PC-3 (cell line): ENCODE results near the gene ZBTB43. TPM values are rescaled to one million over a fixed set of nuclear protein-coding genes. Genes with fewer than 3 reads are reported as not detected.

Source experiments
- ATAC-seq: fragments of 200-7000 bp; cut with Tn5 transposase; 2 replicates; pipeline ENCODE4 v1.9.1; 2020; ENCODE audit warnings: mild to moderate bottlenecking, moderate library complexity
- BruUV-seq: library from RNA; stranded (reverse); fragments of 400-500 nt; replicated peaks from 2 replicates; lab custom pipeline; 2021; lab: Mats Ljungman, UMichigan
- CTCF ChIA-PET: fragments of 300-600 bp; sonication (Branson Sonifier 250); formaldehyde crosslinking; loops from one replicate; lab custom pipeline; 2022; ENCODE audit warnings: antibody characterized with exemption; lab: Charles Lee
- POLR2A ChIA-PET: fragments of 300-600 bp; sonication (Branson Sonifier 250); formaldehyde crosslinking; loops from one replicate; lab custom pipeline; 2022; ENCODE audit warnings: antibody characterized with exemption; ENCODE audit not compliant: unreplicated experiment; lab: Charles Lee
- DNase-seq: peaks from one replicate; pipeline ENCODE4 v3.0.0-alpha.2; 2015
- H2AFZ ChIP-seq: fragments of 300-600 bp; sonication (generic); 2 replicates; pipeline ENCODE4 v1.6.0; 2016; ENCODE audit warnings: antibody characterized with exemption, low read length
- H3F3A ChIP-seq: fragments of 300-600 bp; sonication (generic); one replicate; pipeline ENCODE4 v1.6.0; 2017; ENCODE audit warnings: antibody characterized with exemption, low read length, control low read depth, mild to moderate bottlenecking; ENCODE audit not compliant: unreplicated experiment
- H3K27ac ChIP-seq: fragments of 300-600 bp; sonication (generic); 2 replicates; pipeline ENCODE4 v1.5.1; 2016; ENCODE audit warnings: mild to moderate bottlenecking, low read length
- H3K27me3 ChIP-seq: fragments of 300-600 bp; sonication (generic); 2 replicates; pipeline ENCODE4 v1.6.1; 2016; ENCODE audit warnings: low read length, mixed read lengths
- H3K36me3 ChIP-seq: fragments of 300-600 bp; sonication (generic); 2 replicates; pipeline ENCODE4 v1.6.1; 2016; ENCODE audit warnings: low read depth, mixed run types, low read length, mixed read lengths
- H3K4me1 ChIP-seq: fragments of 300-600 bp; sonication (generic); 2 replicates; pipeline ENCODE4 v1.5.1; 2016; ENCODE audit warnings: low read length; ENCODE audit not compliant: insufficient read depth
- H3K4me2 ChIP-seq: fragments of 300-600 bp; sonication (generic); 2 replicates; pipeline ENCODE4 v1.6.0; 2016; ENCODE audit warnings: low read length
- H3K4me3 ChIP-seq: fragments of 300-600 bp; sonication (generic); 2 replicates; pipeline ENCODE4 v1.5.1; 2016; ENCODE audit warnings: mild to moderate bottlenecking, low read length, mixed read lengths
- H3K79me2 ChIP-seq: fragments of 300-600 bp; sonication (generic); 2 replicates; pipeline ENCODE4 v1.6.1; 2017; ENCODE audit warnings: low read length, mixed read lengths
- H3K9ac ChIP-seq: fragments of 300-600 bp; sonication (generic); 2 replicates; pipeline ENCODE4 v1.6.0; 2016; ENCODE audit warnings: mild to moderate bottlenecking, low read length
- H3K9me2 ChIP-seq: fragments of 300-600 bp; sonication (generic); replicated peaks from 2 replicates; pipeline ENCODE4 v1.6.1; 2016; ENCODE audit warnings: mixed run types, low read length, mixed read lengths
- H3K9me3 ChIP-seq: fragments of 300-600 bp; sonication (generic); 2 replicates; pipeline ENCODE4 v1.6.1; 2016; ENCODE audit warnings: low read length, mixed read lengths
- H4K20me1 ChIP-seq: fragments of 300-600 bp; sonication (generic); 2 replicates; pipeline ENCODE4 v1.6.1; 2016; ENCODE audit warnings: low read length, mixed read lengths
- CTCF ChIP-seq: fragments of 300-600 bp; sonication (generic); conservative IDR thresholded peaks from 2 replicates; pipeline ENCODE4 v1.5.1; 2017; ENCODE audit warnings: antibody characterized with exemption, low read depth, mild to moderate bottlenecking, low read length
- EZH2 ChIP-seq: fragments of 300-600 bp; sonication (generic); IDR thresholded peaks from one replicate; pipeline ENCODE4 v1.6.1; 2017; ENCODE audit warnings: antibody characterized with exemption, mild to moderate bottlenecking, low read length; ENCODE audit not compliant: unreplicated experiment
- EZH2phosphoT487 ChIP-seq: fragments of 300-600 bp; sonication (generic); IDR thresholded peaks from 2 replicates; pipeline ENCODE4 v1.6.1; 2018; ENCODE audit warnings: mild to moderate bottlenecking, antibody characterized with exemption, low read length, borderline replicate concordance
- intact Hi-C: fragments of 100-400 bp; cut with micrococcal nuclease; formaldehyde crosslinking; loops from 2 replicates; pipeline ENCODE4 v1.9.0; 2023
- total RNA-seq: library from RNA; depleted of rRNA; stranded (reverse); fragments of >200 nt; gene quantifications from 2 replicates; pipeline ENCODE4 v1.2.3, GENCODE V29; 2014

The ZBTB43 gene
- total RNA-seq, 1 experiment from 2014 or later, result 5.9 TPM

- Histone ChIP-seq H3K4me2 (no peak overlapping the region), H2AFZ (no peak overlapping the region), H3K9ac (no peak overlapping the region), H3K27ac (no peak overlapping the region), H3K9me2 (no peaks in the 10 kb centered on the region), H3K4me1 (peaks cover 9% of the 10 kb centered on the region), H4K20me1 (no peaks in the 10 kb centered on the region), H3K4me3 (no peak overlapping the region), H3K36me3 (no peaks in the 10 kb centered on the region), H3K79me2 (peaks cover 11% of the 10 kb centered on the region; the same call in 1 of the 2 replicates), H3K9me3 (no peaks in the 10 kb centered on the region), H3F3A (no peaks in the 10 kb centered on the region), H3K27me3 (no peaks in the 10 kb centered on the region)
- no TSS peak for BruUV-seq
- TF ChIP-seq EZH2phosphoT487 (no peak), CTCF (no peak), EZH2 (no peak)
- DNase-seq, result no peak
- POLR2A ChIA-PET, result no interaction called here
- intact Hi-C loops, result no loop called here
- CTCF ChIA-PET, result interaction anchor here (0.5 kb wide), 1 partner anchor 17 kb away, joined by 5 read pairs; no protein-coding TSS in a partner anchor
- ATAC-seq, result no peak
Observed at GRCh38 chr9:126839301-126839700, 34.5 kb downstream of the ZBTB43 start.

GRCh38 chr9:126842220-126842842, 37.5 kb downstream of the ZBTB43 start:
- BruUV-seq, result no TSS peak
- intact Hi-C loops, result no loop called here
- no peaks in the 10 kb centered on the region for H3K9me2 ChIP-seq
- ATAC-seq (no peak), DNase-seq (no peak)
- no peak for TF ChIP-seq EZH2
- no peak for TF ChIP-seq EZH2phosphoT487
- TF ChIP-seq CTCF, result no peak
- H2AFZ ChIP-seq, result no peak overlapping the region
- no peak overlapping the region for H3K27ac ChIP-seq
- CTCF ChIA-PET, result no interaction called here
- 0 out of 2 replicates have a peak, but pooled peaks cover under 1% of the 10 kb centered on the region for H3K79me2 ChIP-seq
- no peaks in the 10 kb centered on the region for H3F3A ChIP-seq
- POLR2A ChIA-PET, result interaction anchor here (0.6 kb wide), 1 partner anchor 12 kb away, joined by 12 read pairs; no protein-coding TSS in a partner anchor
- H3K9me3 ChIP-seq, result no peaks in the 10 kb centered on the region
- no peaks in the 10 kb centered on the region for H3K27me3 ChIP-seq
- no peaks in the 10 kb centered on the region for H4K20me1 ChIP-seq
- no peak overlapping the region for H3K9ac ChIP-seq
- no peaks in the 10 kb centered on the region for H3K36me3 ChIP-seq
- no peak overlapping the region for H3K4me2 ChIP-seq
- no peak overlapping the region for H3K4me3 ChIP-seq
- peaks cover 9% of the 10 kb centered on the region for H3K4me1 ChIP-seq
